HepG2 (cell line): ENCODE measurements around the gene AFG1L. TPM values are rescaled to one million over a fixed set of nuclear protein-coding genes. Genes with fewer than 3 reads are reported as not detected.

Experiments used
- ARID2 ChIP-seq: sonication (generic); formaldehyde crosslinking; IDR thresholded peaks from 2 replicates; pipeline ENCODE4 v1.8.1; 2022; ENCODE audit warnings: mild to moderate bottlenecking, missing genetic modification reagents, borderline replicate concordance
- ATAD3A ChIP-seq: sonication (generic); formaldehyde crosslinking; IDR thresholded peaks from 2 replicates; pipeline ENCODE4 v1.4.0; 2020; ENCODE audit warnings: missing genetic modification reagents
- BRD4 ChIP-seq: sonication (generic); formaldehyde crosslinking; IDR thresholded peaks from 2 replicates; pipeline ENCODE4 v1.4.0; 2020; ENCODE audit warnings: missing genetic modification reagents
- KMT2B ChIP-seq: IDR thresholded peaks from 2 replicates; pipeline ENCODE4 v1.6.1; 2016; ENCODE audit warnings: missing genetic modification reagents, missing compliant biosample characterization
- MAF1 ChIP-seq: sonication (generic); formaldehyde crosslinking; IDR thresholded peaks from 2 replicates; pipeline ENCODE4 v1.5.0; 2020; ENCODE audit warnings: missing genetic modification reagents, borderline replicate concordance
- NR3C1 ChIP-seq: sonication (generic); formaldehyde crosslinking; IDR thresholded peaks from 2 replicates; pipeline ENCODE4 v1.4.0; 2020; ENCODE audit warnings: missing genetic modification reagents
- PHB2 ChIP-seq: fragments of 450-650 bp; IDR thresholded peaks from 2 replicates; pipeline ENCODE4 v1.6.1; 2018; ENCODE audit not compliant: partially characterized antibody
- PHF5A ChIP-seq: IDR thresholded peaks from one replicate; pipeline ENCODE4 v1.6.1; 2018; ENCODE audit warnings: low read depth, missing genetic modification reagents; ENCODE audit not compliant: unreplicated experiment
- REXO4 ChIP-seq: sonication (generic); formaldehyde crosslinking; IDR thresholded peaks from 2 replicates; pipeline ENCODE4 v1.8.0; 2022; ENCODE audit warnings: missing genetic modification reagents, mild to moderate bottlenecking, borderline replicate concordance
- RFX3 ChIP-seq: IDR thresholded peaks from 2 replicates; pipeline ENCODE4 v1.6.1; 2016; ENCODE audit warnings: missing biosample characterization, missing genetic modification reagents
- ZC3H13 ChIP-seq: sonication (generic); formaldehyde crosslinking; IDR thresholded peaks from 2 replicates; pipeline ENCODE4 v1.8.1; 2023; ENCODE audit warnings: mild to moderate bottlenecking, missing genetic modification reagents, moderate library complexity
- ZFP36L2 ChIP-seq: sonication (generic); formaldehyde crosslinking; IDR thresholded peaks from 2 replicates; pipeline ENCODE4 v1.4.0; 2020; ENCODE audit warnings: missing genetic modification reagents
- ZNF44 ChIP-seq: sonication (generic); formaldehyde crosslinking; IDR thresholded peaks from 2 replicates; pipeline ENCODE4 v1.5.1; 2020; ENCODE audit warnings: mild to moderate bottlenecking, missing genetic modification reagents
- polyA plus RNA-seq, 8 experiments: library from polyadenylated mRNA; depleted of rRNA in 3 of 8; stranded (reverse) in 7 of 8; unstranded in 1 of 8; fragments of >200 nt; fragmentation: Illumina TruSeq in 4 of 8; extraction: Trizol in 4 of 8; gene quantifications; 2 replicates each; pipeline versions ENCODE4 v1.2.1 to v1.2.3, GENCODE V29; 2011 to 2016; ENCODE audit warnings: low read depth in 4 of 8, missing spikeins in 1 of 8, mixed read lengths in 1 of 8; ENCODE audit not compliant: insufficient read depth in 1 of 8
- total RNA-seq, 5 experiments: library from RNA; depleted of rRNA; stranded (reverse); fragments of >200 nt; fragmentation: Illumina TruSeq; extraction: Trizol; gene quantifications; 2 replicates each; pipeline ENCODE4 v1.2.3, GENCODE V29; 2016; ENCODE audit warnings: low read depth in 1 of 5
- TF ChIP-seq, protein P1 (sequence below): IDR thresholded peaks from 2 replicates; pipeline ENCODE4 v1.4.0; 2020; ENCODE audit warnings: mild to moderate bottlenecking, missing genetic modification reagents
- TF ChIP-seq, protein P2 (sequence below): sonication (generic); formaldehyde crosslinking; IDR thresholded peaks from 2 replicates; pipeline ENCODE4 v1.5.0; 2020; ENCODE audit warnings: missing genetic modification reagents, mild to moderate bottlenecking, borderline replicate concordance
- TF ChIP-seq, protein P3 (sequence below): sonication (generic); formaldehyde crosslinking; IDR thresholded peaks from one replicate; pipeline ENCODE4 v1.5.1; 2020; ENCODE audit warnings: mild to moderate bottlenecking, missing genetic modification reagents; ENCODE audit errors: not compliant biosample characterization

Gene AFG1L
- total and polyA plus RNA-seq, 2 of the 13 experiments (the other 11 are each of a cell fraction or from before 2014, with no cell fraction given): 3.1 to 14.0 TPM

DNA sequence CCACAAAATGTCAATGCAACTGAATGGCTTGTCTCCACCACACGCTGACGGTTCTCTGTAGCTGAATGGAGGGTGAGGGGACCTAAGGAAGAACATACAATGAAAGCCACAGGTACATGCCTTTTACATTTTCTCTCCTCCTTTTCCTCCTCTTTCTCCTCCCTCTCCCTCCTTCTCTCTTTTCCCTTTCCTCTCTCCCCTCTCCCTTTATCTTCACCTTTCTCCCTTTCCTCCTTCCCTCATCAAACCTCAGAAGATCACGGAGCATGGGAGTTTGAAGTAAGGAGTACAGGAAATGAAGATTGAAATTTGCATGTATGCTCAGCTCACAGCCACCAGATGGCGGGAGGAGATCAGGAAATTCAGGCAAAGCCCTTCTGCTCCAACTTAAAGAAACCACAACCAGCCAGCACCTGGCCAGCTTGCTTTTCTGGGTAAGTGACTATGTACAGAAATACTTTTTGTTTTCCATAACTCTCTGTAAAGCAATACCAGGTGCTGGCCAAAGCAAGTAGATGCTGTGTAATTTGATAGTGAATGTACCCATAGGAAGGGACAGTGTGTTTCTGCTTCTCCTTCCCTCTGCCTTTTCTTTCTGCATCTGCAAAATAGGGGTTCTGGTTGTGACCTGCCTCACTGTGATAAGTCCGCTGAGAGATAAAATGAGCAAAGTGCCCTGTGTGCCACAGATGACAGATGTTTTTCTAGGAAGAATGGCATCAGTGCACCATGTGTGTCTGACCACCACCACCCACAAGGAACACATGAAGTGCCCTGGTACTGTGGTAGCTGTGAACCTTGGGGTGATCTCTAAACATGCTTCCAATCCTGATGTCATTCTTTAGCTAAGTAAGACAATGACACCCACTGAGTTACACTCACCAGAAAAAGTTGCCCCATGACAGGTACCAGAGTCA is 247.2 kb downstream of the AFG1L start (continued):
- TF ChIP-seq, protein P1, sequence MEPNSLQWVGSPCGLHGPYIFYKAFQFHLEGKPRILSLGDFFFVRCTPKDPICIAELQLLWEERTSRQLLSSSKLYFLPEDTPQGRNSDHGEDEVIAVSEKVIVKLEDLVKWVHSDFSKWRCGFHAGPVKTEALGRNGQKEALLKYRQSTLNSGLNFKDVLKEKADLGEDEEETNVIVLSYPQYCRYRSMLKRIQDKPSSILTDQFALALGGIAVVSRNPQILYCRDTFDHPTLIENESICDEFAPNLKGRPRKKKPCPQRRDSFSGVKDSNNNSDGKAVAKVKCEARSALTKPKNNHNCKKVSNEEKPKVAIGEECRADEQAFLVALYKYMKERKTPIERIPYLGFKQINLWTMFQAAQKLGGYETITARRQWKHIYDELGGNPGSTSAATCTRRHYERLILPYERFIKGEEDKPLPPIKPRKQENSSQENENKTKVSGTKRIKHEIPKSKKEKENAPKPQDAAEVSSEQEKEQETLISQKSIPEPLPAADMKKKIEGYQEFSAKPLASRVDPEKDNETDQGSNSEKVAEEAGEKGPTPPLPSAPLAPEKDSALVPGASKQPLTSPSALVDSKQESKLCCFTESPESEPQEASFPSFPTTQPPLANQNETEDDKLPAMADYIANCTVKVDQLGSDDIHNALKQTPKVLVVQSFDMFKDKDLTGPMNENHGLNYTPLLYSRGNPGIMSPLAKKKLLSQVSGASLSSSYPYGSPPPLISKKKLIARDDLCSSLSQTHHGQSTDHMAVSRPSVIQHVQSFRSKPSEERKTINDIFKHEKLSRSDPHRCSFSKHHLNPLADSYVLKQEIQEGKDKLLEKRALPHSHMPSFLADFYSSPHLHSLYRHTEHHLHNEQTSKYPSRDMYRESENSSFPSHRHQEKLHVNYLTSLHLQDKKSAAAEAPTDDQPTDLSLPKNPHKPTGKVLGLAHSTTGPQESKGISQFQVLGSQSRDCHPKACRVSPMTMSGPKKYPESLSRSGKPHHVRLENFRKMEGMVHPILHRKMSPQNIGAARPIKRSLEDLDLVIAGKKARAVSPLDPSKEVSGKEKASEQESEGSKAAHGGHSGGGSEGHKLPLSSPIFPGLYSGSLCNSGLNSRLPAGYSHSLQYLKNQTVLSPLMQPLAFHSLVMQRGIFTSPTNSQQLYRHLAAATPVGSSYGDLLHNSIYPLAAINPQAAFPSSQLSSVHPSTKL (CRISPR knock-in tag): 0 out of 2 replicates have a peak, but pooled peaks have one; percentile 23
- TF ChIP-seq NR3C1 (CRISPR knock-in tag) (no peak), RFX3 (CRISPR knock-in tag) (no peak), REXO4 (CRISPR knock-in tag) (no peak), MAF1 (CRISPR knock-in tag) (no peak), BRD4 (CRISPR knock-in tag) (no peak), ZFP36L2 (CRISPR knock-in tag) (no peak), ZNF44 (CRISPR knock-in tag) (no peak), KMT2B (no peak), ATAD3A (CRISPR knock-in tag) (no peak), ARID2 (CRISPR knock-in tag) (no peak), ZC3H13 (CRISPR knock-in tag) (no peak), PHB2 (no peak), PHF5A (CRISPR knock-in tag) (no peak)
- TF ChIP-seq, protein P2, sequence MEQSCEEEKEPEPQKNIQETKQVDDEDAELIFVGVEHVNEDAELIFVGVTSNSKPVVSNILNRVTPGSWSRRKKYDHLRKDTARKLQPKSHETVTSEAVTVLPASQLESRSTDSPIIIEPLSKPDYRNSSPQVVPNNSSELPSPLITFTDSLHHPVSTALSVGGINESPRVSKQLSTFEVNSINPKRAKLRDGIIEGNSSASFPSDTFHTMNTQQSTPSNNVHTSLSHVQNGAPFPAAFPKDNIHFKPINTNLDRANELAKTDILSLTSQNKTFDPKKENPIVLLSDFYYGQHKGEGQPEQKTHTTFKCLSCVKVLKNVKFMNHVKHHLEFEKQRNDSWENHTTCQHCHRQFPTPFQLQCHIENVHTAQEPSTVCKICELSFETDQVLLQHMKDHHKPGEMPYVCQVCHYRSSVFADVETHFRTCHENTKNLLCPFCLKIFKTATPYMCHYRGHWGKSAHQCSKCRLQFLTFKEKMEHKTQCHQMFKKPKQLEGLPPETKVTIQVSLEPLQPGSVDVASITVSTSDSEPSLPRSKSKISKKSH: no peak
- TF ChIP-seq, protein P3, sequence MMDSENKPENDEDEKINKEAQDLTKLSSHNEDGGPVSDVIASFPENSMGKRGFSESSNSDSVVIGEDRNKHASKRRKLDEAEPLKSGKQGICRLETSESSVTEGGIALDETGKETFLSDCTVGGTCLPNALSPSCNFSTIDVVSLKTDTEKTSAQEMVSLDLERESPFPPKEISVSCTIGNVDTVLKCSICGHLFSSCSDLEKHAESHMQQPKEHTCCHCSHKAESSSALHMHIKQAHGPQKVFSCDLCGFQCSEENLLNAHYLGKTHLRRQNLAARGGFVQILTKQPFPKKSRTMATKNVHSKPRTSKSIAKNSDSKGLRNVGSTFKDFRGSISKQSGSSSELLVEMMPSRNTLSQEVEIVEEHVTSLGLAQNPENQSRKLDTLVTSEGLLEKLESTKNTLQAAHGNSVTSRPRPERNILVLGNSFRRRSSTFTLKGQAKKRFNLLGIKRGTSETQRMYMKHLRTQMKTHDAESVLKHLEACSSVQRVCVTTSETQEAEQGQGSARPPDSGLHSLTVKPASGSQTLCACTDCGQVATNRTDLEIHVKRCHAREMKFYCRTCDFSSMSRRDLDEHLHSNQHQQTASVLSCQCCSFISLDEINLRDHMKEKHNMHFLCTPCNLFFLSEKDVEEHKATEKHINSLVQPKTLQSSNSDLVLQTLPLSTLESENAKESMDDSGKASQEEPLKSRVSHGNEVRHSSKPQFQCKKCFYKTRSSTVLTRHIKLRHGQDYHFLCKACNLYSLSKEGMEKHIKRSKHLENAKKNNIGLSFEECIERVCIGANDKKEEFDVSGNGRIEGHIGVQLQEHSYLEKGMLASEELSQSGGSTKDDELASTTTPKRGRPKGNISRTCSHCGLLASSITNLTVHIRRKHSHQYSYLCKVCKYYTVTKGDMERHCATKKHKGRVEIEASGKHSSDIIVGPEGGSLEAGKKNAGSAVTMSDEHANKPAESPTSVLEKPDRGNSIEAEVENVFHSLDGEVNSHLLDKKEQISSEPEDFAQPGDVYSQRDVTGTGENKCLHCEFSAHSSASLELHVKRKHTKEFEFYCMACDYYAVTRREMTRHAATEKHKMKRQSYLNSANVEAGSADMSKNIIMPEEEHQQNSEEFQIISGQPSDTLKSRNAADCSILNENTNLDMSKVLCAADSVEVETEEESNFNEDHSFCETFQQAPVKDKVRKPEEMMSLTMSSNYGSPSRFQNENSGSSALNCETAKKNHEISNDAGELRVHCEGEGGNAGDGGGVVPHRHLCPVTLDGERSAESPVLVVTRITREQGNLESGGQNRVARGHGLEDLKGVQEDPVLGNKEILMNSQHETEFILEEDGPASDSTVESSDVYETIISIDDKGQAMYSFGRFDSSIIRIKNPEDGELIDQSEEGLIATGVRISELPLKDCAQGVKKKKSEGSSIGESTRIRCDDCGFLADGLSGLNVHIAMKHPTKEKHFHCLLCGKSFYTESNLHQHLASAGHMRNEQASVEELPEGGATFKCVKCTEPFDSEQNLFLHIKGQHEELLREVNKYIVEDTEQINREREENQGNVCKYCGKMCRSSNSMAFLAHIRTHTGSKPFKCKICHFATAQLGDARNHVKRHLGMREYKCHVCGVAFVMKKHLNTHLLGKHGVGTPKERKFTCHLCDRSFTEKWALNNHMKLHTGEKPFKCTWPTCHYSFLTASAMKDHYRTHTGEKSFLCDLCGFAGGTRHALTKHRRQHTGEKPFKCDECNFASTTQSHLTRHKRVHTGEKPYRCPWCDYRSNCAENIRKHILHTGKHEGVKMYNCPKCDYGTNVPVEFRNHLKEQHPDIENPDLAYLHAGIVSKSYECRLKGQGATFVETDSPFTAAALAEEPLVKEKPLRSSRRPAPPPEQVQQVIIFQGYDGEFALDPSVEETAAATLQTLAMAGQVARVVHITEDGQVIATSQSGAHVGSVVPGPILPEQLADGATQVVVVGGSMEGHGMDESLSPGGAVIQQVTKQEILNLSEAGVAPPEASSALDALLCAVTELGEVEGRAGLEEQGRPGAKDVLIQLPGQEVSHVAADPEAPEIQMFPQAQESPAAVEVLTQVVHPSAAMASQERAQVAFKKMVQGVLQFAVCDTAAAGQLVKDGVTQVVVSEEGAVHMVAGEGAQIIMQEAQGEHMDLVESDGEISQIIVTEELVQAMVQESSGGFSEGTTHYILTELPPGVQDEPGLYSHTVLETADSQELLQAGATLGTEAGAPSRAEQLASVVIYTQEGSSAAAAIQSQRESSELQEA: no peak
